Stimulated activated effector memory CD8-positive, alpha-beta T cell treated with anti-CD3 and anti-CD28 coated beads, Interleukin-12 subunit alpha, Interleukin-12 subunit beta, amount 100 ng/mL, for 72 hours (primary cell): ENCODE results near the gene NDUFV1.
A peak's percentile ranks its signal among the peaks of the same experiment; 100 is the strongest.
"Not testable (repeated sequence)": the region's sequence is repeated elsewhere in the genome, so short reads cannot be mapped to it uniquely, and the experiment has no call there.

ENCODE experiments used
- ATAC-seq: fragments of 150-1000 bp; cut with Tn5 transposase; 2 replicates; pipeline ENCODE4 v1.10.0; 2021
- DNase-seq, 2 donors: peaks; one replicate each; pipeline ENCODE4 v3.0.0; 2021 to 2022; ENCODE audit warnings: low spot score in 2 of 2
- H3K27ac Mint-ChIP-seq: one replicate; pipeline ENCODE4 v1.8.0; 2022; ENCODE audit warnings: mild to moderate bottlenecking, mixed read lengths
- H3K36me3 Mint-ChIP-seq: one replicate; pipeline ENCODE4 v1.8.0; 2022; ENCODE audit warnings: mild to moderate bottlenecking, mixed read lengths
- H3K4me1 Mint-ChIP-seq: one replicate; pipeline ENCODE4 v1.8.0; 2022; ENCODE audit warnings: mixed read lengths
- H3K4me3 Mint-ChIP-seq: one replicate; pipeline ENCODE4 v1.8.0; 2022; ENCODE audit warnings: mild to moderate bottlenecking, mixed read lengths
- H3K9me3 Mint-ChIP-seq: one replicate; pipeline ENCODE4 v1.8.0; 2022; ENCODE audit warnings: mixed read lengths

NDUFV1 gene

DNA sequence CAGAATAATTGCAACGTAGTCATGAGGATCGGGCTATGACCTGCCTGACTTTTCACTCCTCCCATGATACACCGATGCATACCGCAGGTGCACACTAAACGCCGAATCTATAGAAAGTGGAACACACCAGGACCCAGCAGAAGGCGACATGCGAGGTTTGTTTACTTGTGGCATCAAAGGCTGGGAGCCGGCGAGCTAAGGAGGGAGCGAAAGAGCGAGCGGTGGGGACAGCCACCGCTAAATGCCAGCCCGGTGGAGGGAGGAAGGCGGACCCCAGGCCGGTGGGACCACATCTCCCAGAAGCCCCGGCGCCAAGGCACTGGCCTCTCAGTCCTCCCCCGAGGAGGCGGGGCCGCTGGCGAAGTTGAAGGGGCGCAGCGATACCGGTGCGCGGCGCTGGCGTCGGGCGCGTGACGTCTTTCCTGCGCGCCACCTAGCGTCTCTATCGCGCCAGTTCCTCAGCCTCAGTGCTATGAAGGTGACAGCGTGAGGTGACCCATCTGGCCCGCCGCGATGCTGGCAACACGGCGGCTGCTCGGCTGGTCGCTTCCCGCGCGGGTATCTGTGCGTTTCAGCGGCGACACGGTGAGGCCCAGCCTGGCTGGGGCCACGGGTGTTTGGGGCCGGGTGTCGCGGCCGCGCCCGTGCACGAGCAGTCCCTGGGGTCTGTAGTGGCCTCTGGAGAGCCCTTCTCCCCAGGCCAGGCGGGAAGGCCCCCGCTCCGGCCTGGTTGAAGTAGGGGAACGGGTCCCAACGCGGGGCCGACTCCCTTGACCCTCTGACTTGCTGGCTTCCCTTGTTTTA, at the start of gene NDUFV1:
Gene NDUFV1, plus strand, starts transcription at position 445 of the 804 bp plus-strand sequence. Its CDS starts 69 bp downstream, at position 514.
- peaks cover 30% of the 10 kb centered on the region for H3K4me1 Mint-ChIP-seq
- peak within 1 kb of the TSS; percentile 85 for H3K4me3 Mint-ChIP-seq
- ATAC-seq (peak; percentile 98), DNase-seq (peak; percentile 92 to 96)
- peak within 1 kb of the TSS; percentile 84 for H3K27ac Mint-ChIP-seq
- H3K36me3 Mint-ChIP-seq: peaks cover 42% of the 10 kb centered on the region
- H3K9me3 Mint-ChIP-seq: no peaks in the 10 kb centered on the region

DNA sequence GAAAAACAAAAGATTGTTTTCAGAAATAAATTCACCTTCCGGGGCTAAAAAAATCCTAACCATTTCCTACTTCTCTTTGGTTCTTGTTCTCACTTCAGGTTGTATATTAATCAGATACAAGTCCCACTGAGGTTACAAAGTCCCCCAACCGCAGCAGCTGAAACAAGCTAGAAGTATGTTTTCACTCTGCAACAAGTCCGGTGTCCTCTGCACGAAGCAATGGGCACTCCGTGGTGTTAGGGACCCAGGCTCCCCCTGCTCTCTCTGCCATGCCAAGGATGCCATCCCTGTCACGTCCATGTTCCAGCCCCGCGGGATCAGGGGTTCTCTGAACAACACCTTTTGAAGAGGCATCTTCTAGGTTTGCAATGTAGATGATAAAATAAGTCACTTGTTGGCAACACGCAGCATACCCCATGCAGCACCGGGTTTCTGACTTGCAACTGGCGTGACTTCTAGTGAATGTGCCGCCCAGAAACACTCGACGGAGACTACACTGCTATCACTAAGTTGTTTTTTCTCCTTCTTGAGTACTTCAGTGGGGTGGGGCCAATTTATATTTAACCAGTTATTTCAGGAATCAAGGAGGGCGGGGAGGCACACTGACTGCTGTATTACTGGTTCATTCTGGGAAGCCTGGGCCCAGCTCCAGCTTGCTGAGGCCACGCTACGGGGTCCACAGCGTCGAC, 48.5 kb upstream of the NDUFV1 start:
- Mint-ChIP-seq H3K36me3 (no peaks in the 10 kb centered on the region), H3K9me3 (no peaks in the 10 kb centered on the region), H3K27ac (no peak overlapping the region), H3K4me1 (peaks cover 13% of the 10 kb centered on the region), H3K4me3 (no peak overlapping the region)
- no peak for DNase-seq
- no peak for ATAC-seq

DNA sequence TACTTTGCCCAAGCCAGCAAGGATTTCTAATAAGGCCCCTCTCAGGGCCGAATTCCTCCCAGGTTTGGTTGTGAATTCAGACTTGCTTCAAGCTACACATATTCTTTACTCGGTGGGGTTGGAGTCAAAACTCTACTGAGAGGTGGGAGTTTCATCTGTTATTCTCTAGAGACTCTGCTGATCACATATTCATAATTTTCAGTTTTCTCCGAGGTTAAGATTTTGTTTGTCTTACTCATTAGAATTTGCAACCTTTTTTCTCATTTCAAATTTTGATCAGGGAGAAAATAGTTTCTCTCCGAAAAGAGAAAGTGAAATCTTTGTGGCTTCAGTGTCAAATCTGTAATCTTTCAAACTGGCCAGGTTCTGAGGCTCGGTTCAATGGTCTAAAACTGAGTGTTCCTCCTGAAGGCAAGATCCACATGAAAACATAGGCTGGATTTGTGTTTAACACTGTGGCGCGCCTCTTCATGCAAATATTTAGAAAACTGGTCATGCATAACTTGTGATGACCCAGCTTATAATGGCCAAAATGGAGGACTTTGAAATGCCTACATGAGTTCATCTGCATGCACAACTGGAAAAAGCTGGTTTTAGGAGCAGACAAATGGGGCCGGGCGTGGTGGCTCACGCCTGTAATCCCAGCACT, 44.6 kb upstream of the NDUFV1 start:
- DNase-seq (no peak), ATAC-seq (peak; percentile 85)
- Mint-ChIP-seq H3K4me3 (no peak overlapping the region), H3K4me1 (peaks cover 13% of the 10 kb centered on the region), H3K9me3 (no peaks in the 10 kb centered on the region), H3K36me3 (no peaks in the 10 kb centered on the region), H3K27ac (no peak overlapping the region)

DNA sequence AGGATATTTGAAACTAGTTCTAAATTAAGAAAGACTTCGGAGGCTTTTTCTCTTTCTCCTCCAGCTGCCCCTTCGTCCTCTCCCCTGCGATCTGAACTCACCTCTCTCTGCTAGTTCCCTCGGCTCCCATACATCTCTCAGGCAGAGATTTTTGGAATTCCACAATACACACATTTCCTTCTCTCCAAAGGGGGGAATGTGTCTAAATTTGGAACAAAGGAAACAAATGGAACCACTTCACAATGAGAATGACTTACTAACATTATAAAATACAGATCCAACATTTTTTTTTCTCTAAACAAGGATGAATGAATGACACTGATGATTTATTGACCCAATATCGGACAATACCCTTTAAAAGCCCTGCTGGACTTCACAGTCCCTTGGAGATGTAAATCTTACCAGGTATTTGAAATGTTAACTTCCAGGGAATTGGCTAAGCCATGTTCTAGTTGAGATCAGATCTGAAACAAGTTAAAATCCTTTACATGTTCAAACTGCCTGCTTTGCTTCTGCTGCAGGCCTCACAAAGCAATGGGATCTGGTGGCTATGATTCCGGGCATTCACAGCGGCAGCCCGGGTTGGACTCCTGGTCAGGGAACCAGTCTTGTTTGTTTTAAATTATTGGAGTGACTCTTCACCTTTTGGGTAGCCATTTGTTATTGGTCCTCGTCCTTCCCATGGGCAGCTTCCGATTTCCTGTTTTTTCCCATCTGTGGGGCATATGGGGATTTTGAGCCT, 43.6 kb upstream of the NDUFV1 start:
- Mint-ChIP-seq H3K36me3 (no peaks in the 10 kb centered on the region), H3K9me3 (no peaks in the 10 kb centered on the region), H3K27ac (no peak overlapping the region), H3K4me1 (peaks cover 13% of the 10 kb centered on the region), H3K4me3 (no peak overlapping the region)
- ATAC-seq (no peak), DNase-seq (no peak)

DNA sequence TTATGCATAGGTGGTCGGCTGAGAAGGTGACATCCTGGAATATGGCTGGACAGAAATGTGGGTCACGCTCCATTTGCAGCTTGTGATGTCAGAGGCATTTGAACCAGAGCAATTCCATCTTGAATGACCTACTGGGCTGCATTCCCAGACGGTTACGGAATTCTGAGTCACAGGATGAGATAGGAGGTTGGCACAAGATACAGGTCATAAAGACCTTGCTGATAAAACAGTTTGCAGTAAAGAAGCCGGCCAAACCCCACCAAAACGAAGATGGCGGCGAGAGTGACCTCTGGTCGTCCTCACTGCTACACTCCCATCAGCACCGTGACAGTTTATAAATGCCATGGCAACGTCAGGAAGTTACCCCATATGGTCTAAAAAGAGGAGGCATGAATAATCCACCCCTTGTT, 43.0 kb upstream of the NDUFV1 start:
- H3K27ac Mint-ChIP-seq, ATAC-seq, DNase-seq, H3K4me3 Mint-ChIP-seq, H3K9me3 Mint-ChIP-seq, H3K36me3 Mint-ChIP-seq: not testable (repeated sequence)
- peaks cover 13% of the 10 kb centered on the region for H3K4me1 Mint-ChIP-seq

DNA sequence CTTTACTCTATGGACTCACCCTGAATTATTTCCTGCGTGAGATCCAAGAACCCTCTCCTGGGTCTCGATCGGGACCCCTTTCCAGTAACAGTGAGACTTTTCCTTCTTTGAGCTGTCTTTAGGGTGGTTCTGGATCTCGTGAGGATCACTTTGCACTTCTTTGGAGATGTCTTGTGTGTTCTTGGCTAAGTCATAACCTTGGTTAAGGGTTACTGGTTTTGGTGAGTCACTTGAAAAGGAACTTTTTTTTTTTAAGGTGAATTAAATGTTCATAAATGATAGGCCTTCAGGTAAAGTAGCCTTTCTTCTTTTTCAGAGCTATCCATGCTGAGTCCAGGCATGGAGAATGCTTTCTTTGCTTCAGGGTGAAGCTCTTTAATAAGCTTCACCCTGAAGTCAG, 42.5 kb upstream of the NDUFV1 start:
- Mint-ChIP-seq H3K4me3 (no peak overlapping the region), H3K27ac (no peak overlapping the region), H3K9me3 (no peaks in the 10 kb centered on the region), H3K36me3 (no peaks in the 10 kb centered on the region), H3K4me1 (peaks cover 13% of the 10 kb centered on the region)
- ATAC-seq: no peak
- no peak for DNase-seq

DNA sequence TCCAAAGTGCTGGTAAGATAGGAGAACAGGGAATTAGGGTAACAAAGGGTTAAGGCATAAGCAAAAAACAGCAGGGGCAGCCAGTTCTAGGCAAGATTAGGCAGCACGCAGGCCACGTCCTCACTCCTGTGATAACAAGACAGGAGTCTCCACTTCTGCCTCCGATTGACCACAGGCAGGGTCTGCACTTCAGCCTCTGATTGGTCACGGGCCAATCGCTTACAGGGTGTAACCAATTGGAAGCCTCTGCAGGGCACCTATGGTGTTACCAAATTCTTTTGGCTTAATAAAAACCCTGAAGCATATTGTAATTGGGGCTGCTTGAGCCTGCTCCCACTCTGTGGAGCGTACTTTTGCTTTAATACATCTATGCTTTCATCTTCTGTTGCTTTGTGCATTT, 35.3 kb upstream of the NDUFV1 start:
- Mint-ChIP-seq H3K4me1 (peaks cover 5% of the 10 kb centered on the region), H3K4me3 (no peak overlapping the region), H3K9me3 (no peaks in the 10 kb centered on the region), H3K36me3 (no peaks in the 10 kb centered on the region), H3K27ac (no peak overlapping the region)
- ATAC-seq: no peak
- DNase-seq: no peak

DNA sequence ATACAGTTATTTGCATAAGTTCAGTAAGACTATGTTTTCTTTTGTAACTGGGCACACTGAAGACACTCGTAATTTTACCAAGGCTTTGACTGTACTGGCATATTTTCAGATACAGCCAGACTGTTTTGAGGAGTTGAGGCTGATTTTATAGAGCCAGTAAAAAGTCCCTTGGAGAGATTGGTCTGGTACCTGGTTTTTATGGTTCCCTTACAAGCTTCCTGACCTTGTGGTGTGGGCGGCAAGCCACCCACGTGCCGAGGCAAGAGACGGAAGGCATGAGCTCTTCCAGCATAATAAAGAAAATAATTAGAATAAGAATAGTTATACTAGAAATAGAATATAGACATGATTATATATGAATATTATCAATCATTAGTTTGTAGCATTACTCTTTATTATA, 34.4 kb upstream of the NDUFV1 start:
- no peaks in the 10 kb centered on the region for H3K36me3 Mint-ChIP-seq
- ATAC-seq: no peak
- no peaks in the 10 kb centered on the region for H3K9me3 Mint-ChIP-seq

DNA sequence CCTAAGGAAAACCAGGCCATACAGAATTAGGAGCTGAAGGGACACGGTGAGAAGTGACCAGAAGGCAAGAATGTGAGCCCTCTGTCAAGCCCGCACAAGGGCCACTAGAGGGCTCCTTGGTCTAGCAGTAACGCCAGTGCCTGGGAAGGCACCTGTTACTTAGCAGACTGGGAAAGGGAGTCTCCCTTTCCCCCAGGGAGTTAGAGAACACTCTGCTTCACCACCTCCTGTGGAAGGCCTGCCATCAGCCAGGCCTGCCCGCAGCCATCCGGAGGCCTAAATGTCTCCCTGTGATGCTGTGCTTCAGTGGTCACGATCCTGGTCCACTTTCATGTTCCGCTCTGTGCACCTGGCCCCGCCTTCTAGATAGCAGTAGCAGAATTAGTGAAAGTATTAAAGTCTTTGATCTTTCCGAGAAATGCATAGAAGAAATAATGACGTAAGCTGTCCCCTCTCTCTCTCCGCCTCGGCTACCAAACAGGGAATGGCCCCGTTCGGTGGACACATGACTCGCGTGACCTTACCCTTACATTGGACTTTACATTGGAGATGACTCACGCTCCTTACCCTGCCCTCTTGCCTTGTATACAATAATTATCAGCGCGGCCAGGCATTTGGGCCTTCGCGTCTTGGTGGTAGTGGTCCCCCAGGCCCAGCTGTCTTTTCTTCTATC, 33.9 kb upstream of the NDUFV1 start:
- no peak for ATAC-seq
- Mint-ChIP-seq H3K4me1 (peaks cover 5% of the 10 kb centered on the region), H3K4me3 (no peak overlapping the region), H3K27ac (no peak overlapping the region), H3K9me3 (no peaks in the 10 kb centered on the region), H3K36me3 (no peaks in the 10 kb centered on the region)
- DNase-seq: no peak

More for the DNA sequence above, 34.4 kb upstream of the NDUFV1 start:
- H3K4me3 Mint-ChIP-seq: no peak overlapping the region
- DNase-seq: no peak
- H3K27ac Mint-ChIP-seq: no peak overlapping the region
- peaks cover 5% of the 10 kb centered on the region for H3K4me1 Mint-ChIP-seq

DNA sequence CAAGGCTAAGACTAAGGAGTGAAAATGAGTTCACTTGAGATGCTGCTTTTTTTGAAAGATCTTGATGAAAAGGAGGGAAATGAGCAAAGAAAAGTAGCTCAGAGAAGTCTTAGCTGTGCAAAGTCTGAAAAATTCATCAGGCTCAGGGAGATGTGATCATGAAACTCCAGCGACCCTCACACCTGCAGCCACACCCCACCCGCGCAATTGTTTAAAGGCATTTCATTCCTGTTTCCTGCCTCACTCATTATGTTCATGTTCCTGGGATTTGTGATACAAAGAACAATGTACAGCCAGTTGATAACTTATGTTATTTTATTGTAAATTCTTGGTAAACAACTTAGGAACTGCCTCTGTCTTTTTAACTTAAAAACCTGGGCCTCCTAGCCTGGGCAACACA, 31.8 kb upstream of the NDUFV1 start:
- Mint-ChIP-seq H3K36me3 (no peaks in the 10 kb centered on the region), H3K4me3 (no peak overlapping the region), H3K9me3 (no peaks in the 10 kb centered on the region), H3K27ac (no peak overlapping the region), H3K4me1 (peaks cover 15% of the 10 kb centered on the region)
- no peak for ATAC-seq
- DNase-seq: no peak

DNA sequence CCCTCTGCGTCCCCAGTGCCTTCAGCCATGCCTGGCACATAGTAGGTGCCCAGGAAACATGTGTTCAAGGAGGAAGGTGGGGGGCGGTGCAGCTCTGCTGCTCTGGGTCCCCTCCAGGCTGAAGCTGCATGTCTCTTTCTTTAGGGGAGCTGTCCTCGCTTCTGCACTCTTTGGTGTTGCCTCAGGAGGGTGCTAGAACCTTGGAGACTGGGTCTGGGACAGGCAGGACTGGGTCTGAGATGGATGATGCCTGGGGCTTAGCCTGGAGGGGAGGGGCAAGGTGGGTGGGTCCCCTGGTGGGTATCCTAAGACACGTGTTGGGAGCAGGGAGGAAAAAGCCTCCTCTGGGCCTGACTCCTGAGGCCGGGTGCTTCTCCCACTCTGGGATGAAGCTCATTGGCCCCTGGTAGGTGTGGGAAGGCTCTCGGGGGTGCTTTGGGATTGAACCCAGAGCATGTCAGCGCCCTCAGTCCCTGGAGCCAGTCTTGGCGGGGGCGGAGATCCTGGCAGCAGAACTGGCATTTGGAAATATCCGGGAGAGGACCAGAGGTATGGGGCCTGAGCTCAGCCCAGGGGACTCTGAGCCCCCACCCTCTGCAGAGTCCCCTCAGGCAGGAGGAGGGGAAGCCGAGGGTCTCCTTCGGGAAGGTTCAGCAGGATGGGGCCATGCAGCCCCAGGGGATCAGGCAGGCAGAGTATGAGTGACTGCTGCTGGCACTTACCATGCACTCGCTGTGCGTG, 29.8 kb upstream of the NDUFV1 start:
- Mint-ChIP-seq H3K36me3 (no peaks in the 10 kb centered on the region), H3K4me1 (peaks cover 22% of the 10 kb centered on the region), H3K9me3 (no peaks in the 10 kb centered on the region), H3K27ac (peak overlapping the region; percentile 8), H3K4me3 (no peak overlapping the region)
- DNase-seq (no peak), ATAC-seq (no peak)

DNA sequence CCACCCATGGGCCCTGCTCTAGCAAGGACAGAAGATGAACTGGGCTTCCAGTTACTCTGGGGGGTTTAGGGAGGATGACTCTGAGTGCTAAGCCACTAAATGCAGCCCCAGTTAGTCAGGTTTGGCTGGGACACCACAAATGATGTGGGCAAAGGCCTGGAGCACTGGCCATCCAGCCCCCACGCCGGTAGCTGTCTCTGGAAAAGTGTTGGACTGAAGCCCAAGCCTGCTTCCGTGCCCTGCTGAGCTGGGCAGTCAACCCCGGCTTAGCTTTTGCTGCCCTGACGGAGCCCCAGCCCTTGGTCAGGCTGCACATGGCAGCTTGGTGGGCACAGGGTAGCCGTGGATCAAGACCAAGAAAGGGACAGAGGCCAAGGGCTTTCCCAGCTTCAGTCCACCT, 28.8 kb upstream of the NDUFV1 start:
- no peaks in the 10 kb centered on the region for H3K9me3 Mint-ChIP-seq
- no peak overlapping the region for H3K27ac Mint-ChIP-seq
- peaks cover 30% of the 10 kb centered on the region for H3K4me1 Mint-ChIP-seq
- no peak for DNase-seq
- no peaks in the 10 kb centered on the region for H3K36me3 Mint-ChIP-seq
- no peak overlapping the region for H3K4me3 Mint-ChIP-seq
- ATAC-seq: no peak

DNA sequence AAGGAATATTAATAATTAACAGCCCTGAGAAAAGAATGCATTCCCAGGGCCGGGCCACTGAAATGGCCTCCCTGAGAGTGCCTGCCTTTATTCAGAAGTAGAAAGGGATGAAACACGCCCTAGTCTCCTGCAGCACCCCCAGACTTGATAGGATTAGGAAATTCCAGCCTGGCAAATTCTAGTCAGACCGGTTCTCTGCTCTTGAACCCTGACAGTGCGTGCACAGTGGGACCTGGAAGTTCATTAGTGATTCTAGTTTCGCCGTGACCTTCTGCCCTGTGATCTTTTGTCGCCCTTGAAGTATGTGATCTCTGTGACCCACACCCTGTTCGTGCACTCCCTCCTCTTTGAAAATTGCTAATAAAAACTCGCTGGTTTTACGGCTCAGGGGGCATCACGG, 25.3 kb upstream of the NDUFV1 start:
- H3K4me1 Mint-ChIP-seq: peaks cover 53% of the 10 kb centered on the region
- H3K27ac Mint-ChIP-seq: no peak overlapping the region
- DNase-seq (no peak), ATAC-seq (no peak)
- peaks cover 24% of the 10 kb centered on the region for H3K36me3 Mint-ChIP-seq
- peaks cover under 1% of the 10 kb centered on the region for H3K9me3 Mint-ChIP-seq
- no peak overlapping the region for H3K4me3 Mint-ChIP-seq

DNA sequence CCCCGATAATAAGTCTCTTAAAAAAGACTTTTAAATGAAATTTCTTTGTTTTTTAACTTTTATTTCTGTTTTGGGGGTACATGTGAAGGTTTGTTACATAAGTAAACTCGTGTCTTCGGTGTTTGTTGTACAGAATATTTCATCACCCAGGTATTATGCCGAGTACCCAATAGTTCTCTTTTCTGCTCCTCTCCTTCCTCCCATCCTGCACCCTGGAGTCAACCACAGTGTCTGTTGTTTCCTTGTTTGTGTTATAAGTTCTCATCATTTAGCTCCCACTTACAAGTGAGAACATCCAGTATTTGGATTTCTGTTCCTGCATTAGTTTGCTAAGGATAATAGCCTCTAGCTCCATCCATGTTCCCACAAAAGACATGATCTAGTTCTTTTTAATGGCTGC, 24.7 kb upstream of the NDUFV1 start:
- ATAC-seq (no peak), DNase-seq (no peak)
- H3K4me1 Mint-ChIP-seq: peaks cover 58% of the 10 kb centered on the region
- H3K4me3 Mint-ChIP-seq: peak overlapping the region; percentile 82
- H3K9me3 Mint-ChIP-seq: peaks cover 4% of the 10 kb centered on the region
- H3K36me3 Mint-ChIP-seq: peaks cover 24% of the 10 kb centered on the region
- H3K27ac Mint-ChIP-seq: peak overlapping the region; percentile 20
